SJCRH30 (cell line): ENCODE measurements around the gene DUOXA2. TPM values are rescaled to one million over a fixed set of nuclear protein-coding genes. Genes with fewer than 3 reads are reported as not detected.

Source experiments
- DNase-seq, 2 experiments: peaks; one replicate each; pipeline ENCODE4 v3.0.0-alpha.2; 2015 to 2020
- H3K27ac ChIP-seq: fragments of 250-450 bp; sonication (Bioruptor Pico); 2 replicates; pipeline ENCODE4 v1.5.1; 2020; ENCODE audit warnings: mild to moderate bottlenecking, moderate library complexity
- H3K27me3 ChIP-seq: fragments of 250-450 bp; sonication (Bioruptor Pico); 2 replicates; pipeline ENCODE4 v1.5.1; 2020; ENCODE audit warnings: mild to moderate bottlenecking, moderate library complexity
- H3K36me3 ChIP-seq: fragments of 250-450 bp; sonication (Bioruptor Pico); 2 replicates; pipeline ENCODE4 v1.5.1; 2020; ENCODE audit warnings: mild to moderate bottlenecking, moderate library complexity
- H3K4me1 ChIP-seq: fragments of 250-450 bp; sonication (Bioruptor Pico); 2 replicates; pipeline ENCODE4 v1.5.1; 2020; ENCODE audit warnings: mild to moderate bottlenecking, moderate library complexity
- H3K4me3 ChIP-seq: fragments of 250-450 bp; sonication (Bioruptor Pico); 2 replicates; pipeline ENCODE4 v1.5.1; 2020; ENCODE audit warnings: mild to moderate bottlenecking, moderate library complexity
- H3K9me3 ChIP-seq: fragments of 250-450 bp; sonication (Bioruptor Pico); replicated peaks from 2 replicates; pipeline ENCODE4 v1.5.1; 2020; ENCODE audit warnings: mild to moderate bottlenecking, moderate library complexity
- total RNA-seq: library from RNA; depleted of rRNA; stranded (reverse); fragments of >200 nt; shearing (Covaris generic); gene quantifications from 2 replicates; pipeline ENCODE4 v1.2.3, GENCODE V29; 2014

Gene DUOXA2
- total RNA-seq, 1 experiment from 2014 or later: not detected

- Histone ChIP-seq H3K9me3 (no peaks in the 10 kb centered on the region), H3K4me3 (no peak overlapping the region), H3K27me3 (0 out of 2 replicates have a peak, but pooled peaks cover 10% of the 10 kb centered on the region), H3K27ac (no peak overlapping the region), H3K36me3 (no peaks in the 10 kb centered on the region), H3K4me1 (no peaks in the 10 kb centered on the region)
- DNase-seq: no peak
Measured at GRCh38 chr15:45147606-45148005, 33.5 kb downstream of the DUOXA2 start.

- no peak overlapping the region for H3K4me3 ChIP-seq
- no peaks in the 10 kb centered on the region for H3K9me3 ChIP-seq
- no peak for DNase-seq
- no peaks in the 10 kb centered on the region for H3K4me1 ChIP-seq
- H3K27ac ChIP-seq: no peak overlapping the region
- 0 out of 2 replicates have a peak, but pooled peaks cover 10% of the 10 kb centered on the region for H3K27me3 ChIP-seq
- H3K36me3 ChIP-seq: no peaks in the 10 kb centered on the region
Measured at GRCh38 chr15:45148076-45149059, 34.2 kb downstream of the DUOXA2 start.

GRCh38 chr15:45149060-45149459 is 34.9 kb downstream of the DUOXA2 start:
- Histone ChIP-seq H3K4me3 (no peak overlapping the region), H3K9me3 (no peaks in the 10 kb centered on the region), H3K36me3 (no peaks in the 10 kb centered on the region), H3K27ac (no peak overlapping the region), H3K4me1 (no peaks in the 10 kb centered on the region), H3K27me3 (0 out of 2 replicates have a peak, but pooled peaks cover 6% of the 10 kb centered on the region)
- DNase-seq: no peak

DNA sequence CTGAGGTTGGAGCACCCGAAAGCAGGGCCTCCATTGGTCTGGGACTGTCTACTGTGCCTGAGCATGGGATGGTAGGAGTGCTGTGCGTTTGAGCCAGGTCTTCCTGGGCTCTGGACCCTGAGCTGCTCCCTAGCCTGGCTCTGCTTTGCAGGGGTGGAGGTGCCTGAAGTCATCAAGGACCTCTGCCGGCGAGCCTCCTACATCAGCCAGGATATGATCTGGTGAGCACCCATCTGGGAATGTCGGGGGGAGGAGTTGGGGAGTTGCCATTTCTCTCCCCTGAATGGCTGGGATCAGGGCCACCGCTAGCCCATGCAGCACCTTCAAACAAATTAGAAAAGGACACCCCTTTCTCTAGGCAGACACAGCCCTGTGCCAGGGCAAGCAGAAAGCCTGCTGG is 36.4 kb downstream of the DUOXA2 start:
- H3K27me3 ChIP-seq: 0 out of 2 replicates have a peak, but pooled peaks cover 3% of the 10 kb centered on the region
- H3K36me3 ChIP-seq: no peaks in the 10 kb centered on the region
- H3K9me3 ChIP-seq: no peaks in the 10 kb centered on the region
- H3K4me1 ChIP-seq: no peaks in the 10 kb centered on the region
- no peak overlapping the region for H3K27ac ChIP-seq
- DNase-seq: no peak
- no peak overlapping the region for H3K4me3 ChIP-seq

DNA sequence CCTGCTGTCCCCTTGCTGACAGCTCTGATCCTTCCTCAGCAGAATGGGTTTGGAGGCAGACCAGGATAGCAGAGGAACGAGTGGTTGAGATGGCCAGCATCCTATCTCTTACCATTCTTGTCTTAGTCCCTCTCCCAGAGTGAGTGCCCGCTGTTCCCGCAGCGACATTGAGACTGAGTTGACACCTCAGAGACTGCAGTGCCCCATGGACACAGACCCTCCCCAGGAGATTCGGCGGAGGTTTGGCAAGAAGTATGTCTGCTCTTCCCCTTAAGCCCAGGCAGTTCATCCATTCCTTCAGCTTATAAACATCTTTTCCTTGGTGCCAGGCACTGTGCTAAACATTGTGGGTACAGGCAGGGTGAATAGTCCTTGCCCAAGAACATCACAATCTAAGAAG is 36.9 kb downstream of the DUOXA2 start:
- DNase-seq: no peak
- H3K36me3 ChIP-seq: no peaks in the 10 kb centered on the region
- H3K27ac ChIP-seq: no peak overlapping the region
- H3K4me1 ChIP-seq: no peaks in the 10 kb centered on the region
- H3K9me3 ChIP-seq: no peaks in the 10 kb centered on the region
- no peak overlapping the region for H3K4me3 ChIP-seq
- 0 out of 2 replicates have a peak, but pooled peaks cover 3% of the 10 kb centered on the region for H3K27me3 ChIP-seq

DNA sequence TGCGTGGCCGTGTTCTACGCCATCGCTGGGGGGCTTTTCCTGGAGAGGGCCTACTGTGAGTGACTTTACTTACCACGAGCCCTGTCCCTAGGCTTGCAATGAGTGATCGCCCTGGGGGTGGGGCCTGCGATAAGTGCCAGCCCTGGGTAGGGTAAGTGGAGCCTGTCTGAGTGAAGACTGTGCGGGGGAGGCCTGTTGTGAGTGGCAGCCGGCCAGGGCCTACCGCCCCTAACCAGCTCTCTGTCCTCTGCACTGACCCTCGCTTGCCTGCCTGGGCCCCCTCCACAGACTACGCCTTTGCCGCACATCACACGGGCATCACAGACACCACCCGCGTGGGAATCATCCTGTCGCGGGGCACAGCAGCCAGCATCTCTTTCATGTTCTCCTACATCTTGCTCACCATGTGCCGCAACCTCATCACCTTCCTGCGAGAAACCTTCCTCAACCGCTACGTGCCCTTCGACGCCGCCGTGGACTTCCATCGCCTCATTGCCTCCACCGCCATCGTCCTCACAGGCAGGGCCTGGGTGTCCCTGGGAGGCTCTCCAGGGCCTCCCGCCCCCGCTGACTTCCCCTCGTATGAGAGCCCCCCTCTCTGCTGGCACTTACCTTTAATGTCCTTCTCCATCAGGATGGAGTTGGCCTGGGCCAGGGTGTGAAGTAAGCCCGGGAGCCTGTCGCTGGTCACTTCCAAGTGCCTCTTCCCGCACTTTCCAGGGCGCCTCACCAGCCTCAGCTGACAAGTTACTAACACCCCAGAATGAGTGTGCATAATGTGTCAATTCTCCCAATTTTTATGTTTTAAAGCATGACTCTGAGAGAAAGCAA is 38.1 kb downstream of the DUOXA2 start:
- no peaks in the 10 kb centered on the region for H3K27me3 ChIP-seq
- H3K4me3 ChIP-seq: no peak overlapping the region
- no peak overlapping the region for H3K27ac ChIP-seq
- no peaks in the 10 kb centered on the region for H3K36me3 ChIP-seq
- DNase-seq: no peak
- H3K4me1 ChIP-seq: no peaks in the 10 kb centered on the region; the same call in 1 of the 2 replicates
- H3K9me3 ChIP-seq: no peaks in the 10 kb centered on the region

GRCh38 chr15:45155739-45156138 is 41.6 kb downstream of the DUOXA2 start:
- Histone ChIP-seq H3K27me3 (no peaks in the 10 kb centered on the region), H3K36me3 (no peaks in the 10 kb centered on the region), H3K4me3 (no peak overlapping the region), H3K4me1 (no peaks in the 10 kb centered on the region; the same call in 1 of the 2 replicates), H3K27ac (no peak overlapping the region), H3K9me3 (no peaks in the 10 kb centered on the region)
- no peak for DNase-seq

DNA sequence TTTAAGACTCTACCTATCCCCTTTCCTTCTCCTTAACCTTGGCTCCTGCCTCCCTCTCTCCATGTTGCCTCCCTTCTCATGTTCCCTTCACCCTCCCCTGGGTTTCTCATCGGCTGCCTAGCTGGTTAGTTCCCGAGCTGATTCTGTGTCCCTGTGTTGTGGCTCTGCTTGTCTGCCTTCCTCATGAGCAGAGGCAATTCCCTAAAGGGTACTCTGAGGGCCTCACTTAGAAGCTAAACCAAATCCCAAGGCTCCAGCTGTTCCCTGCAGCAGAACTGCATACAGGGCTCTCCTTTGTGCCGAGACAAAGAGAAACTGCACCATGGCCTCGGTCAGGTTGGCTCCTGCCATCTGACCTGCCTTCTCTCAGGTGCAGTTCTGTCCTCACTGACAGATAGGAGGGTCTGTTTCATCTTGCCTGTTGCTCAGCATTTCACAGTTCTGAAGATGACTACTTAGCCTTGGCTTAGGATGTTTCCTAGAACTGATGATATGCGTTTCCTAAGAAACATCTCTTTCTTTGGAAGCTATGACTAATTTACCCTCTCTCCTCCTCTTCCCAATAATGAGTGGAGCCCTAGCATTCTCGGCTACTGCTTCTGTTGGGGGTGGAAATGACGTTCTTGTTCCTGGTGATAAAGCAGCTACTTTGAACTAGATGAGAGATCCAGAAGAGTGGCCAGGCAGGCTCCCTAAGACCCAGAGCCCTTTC is 42.8 kb downstream of the DUOXA2 start:
- no peaks in the 10 kb centered on the region for H3K36me3 ChIP-seq
- H3K4me1 ChIP-seq: no peaks in the 10 kb centered on the region; the same call in 1 of the 2 replicates
- peak in 1 of 2 experiments; percentile 41 for DNase-seq
- H3K4me3 ChIP-seq: no peak overlapping the region
- no peak overlapping the region for H3K27ac ChIP-seq
- no peaks in the 10 kb centered on the region for H3K9me3 ChIP-seq
- no peaks in the 10 kb centered on the region for H3K27me3 ChIP-seq

DNA sequence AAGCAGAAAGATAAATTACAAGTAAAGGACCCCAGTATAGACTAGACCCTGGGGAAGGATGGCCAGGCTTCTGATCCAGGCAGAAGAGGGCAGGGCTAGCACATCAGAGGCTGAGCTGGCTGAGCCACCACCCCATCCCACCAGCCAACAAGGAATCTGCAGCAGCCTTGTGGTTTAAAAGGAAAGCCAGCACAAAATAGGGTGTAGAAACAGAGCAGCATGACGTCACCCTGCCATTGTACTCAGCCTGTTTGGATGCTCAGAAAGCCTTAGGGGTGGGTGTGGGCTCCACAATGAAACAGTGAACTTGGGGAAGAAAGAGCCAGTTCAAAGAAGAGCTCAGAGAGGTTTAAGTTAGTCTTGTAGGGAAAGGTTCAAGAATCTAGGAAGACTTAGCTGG is 43.8 kb downstream of the DUOXA2 start:
- H3K4me3 ChIP-seq: no peak overlapping the region
- peak; percentile 66 to 72 for DNase-seq
- no peak overlapping the region for H3K27ac ChIP-seq
- H3K4me1 ChIP-seq: peaks cover 5% of the 10 kb centered on the region
- H3K36me3 ChIP-seq: no peaks in the 10 kb centered on the region
- no peaks in the 10 kb centered on the region for H3K27me3 ChIP-seq
- no peaks in the 10 kb centered on the region for H3K9me3 ChIP-seq

- no peak overlapping the region for H3K4me3 ChIP-seq
- DNase-seq: no peak
- no peaks in the 10 kb centered on the region for H3K36me3 ChIP-seq
- no peaks in the 10 kb centered on the region for H3K27me3 ChIP-seq
- no peak overlapping the region for H3K27ac ChIP-seq
- no peaks in the 10 kb centered on the region for H3K9me3 ChIP-seq
- peaks cover 5% of the 10 kb centered on the region for H3K4me1 ChIP-seq
Measured at GRCh38 chr15:45161666-45162065, 47.5 kb downstream of the DUOXA2 start.

GRCh38 chr15:45162771-45163507 is 48.8 kb downstream of the DUOXA2 start:
- Histone ChIP-seq H3K27me3 (no peaks in the 10 kb centered on the region), H3K27ac (no peak overlapping the region), H3K4me3 (no peak overlapping the region), H3K36me3 (no peaks in the 10 kb centered on the region), H3K9me3 (no peaks in the 10 kb centered on the region), H3K4me1 (peaks cover 5% of the 10 kb centered on the region)
- DNase-seq: peak; percentile 91 to 95

GRCh38 chr15:45163508-45163856 is 49.4 kb downstream of the DUOXA2 start:
- Histone ChIP-seq H3K4me3 (no peak overlapping the region), H3K4me1 (peaks cover 5% of the 10 kb centered on the region), H3K36me3 (no peaks in the 10 kb centered on the region), H3K27ac (no peak overlapping the region), H3K9me3 (no peaks in the 10 kb centered on the region), H3K27me3 (no peaks in the 10 kb centered on the region)
- no peak for DNase-seq

- Histone ChIP-seq H3K27ac (no peak overlapping the region), H3K27me3 (no peaks in the 10 kb centered on the region), H3K4me1 (peaks cover 5% of the 10 kb centered on the region), H3K4me3 (no peak overlapping the region), H3K9me3 (no peaks in the 10 kb centered on the region), H3K36me3 (no peaks in the 10 kb centered on the region)
- DNase-seq: no peak
Measured at GRCh38 chr15:45164914-45165313, 50.8 kb downstream of the DUOXA2 start.

- no peak overlapping the region for H3K27ac ChIP-seq
- no peaks in the 10 kb centered on the region for H3K27me3 ChIP-seq
- no peak overlapping the region for H3K4me3 ChIP-seq
- peaks cover 5% of the 10 kb centered on the region for H3K4me1 ChIP-seq
- no peaks in the 10 kb centered on the region for H3K36me3 ChIP-seq
- no peaks in the 10 kb centered on the region for H3K9me3 ChIP-seq
- no peak for DNase-seq
Measured at GRCh38 chr15:45165536-45165935, 51.4 kb downstream of the DUOXA2 start.
